ENCODE measurements around the gene CSNK1G2.
"Not testable (repeated sequence)": the region's sequence is repeated elsewhere in the genome, so short reads cannot be mapped to it uniquely, and the experiment has no call there.

CSNK1G2 gene

DNA sequence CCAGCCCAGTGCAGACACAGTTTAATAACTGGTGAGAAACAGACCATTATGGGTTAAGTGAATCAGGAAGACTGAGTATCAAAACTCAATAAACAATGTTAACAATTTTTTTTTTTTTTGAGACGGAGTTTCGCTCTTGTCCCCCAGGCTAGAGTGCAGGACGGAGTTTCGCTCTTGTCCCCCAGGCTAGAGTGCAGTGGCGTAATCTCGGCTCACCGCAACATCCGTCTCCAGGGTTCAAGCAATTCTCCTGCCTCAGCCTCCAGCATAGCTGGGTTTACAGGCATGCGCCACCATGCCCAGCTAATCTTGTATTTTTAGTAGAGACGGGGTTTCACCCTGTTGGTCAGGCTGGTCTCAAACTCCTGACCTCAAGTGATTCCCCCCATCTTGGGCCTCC lies 47.5 kb downstream of the CSNK1G2 start:
- DNase-seq = not testable (repeated sequence)

DNA sequence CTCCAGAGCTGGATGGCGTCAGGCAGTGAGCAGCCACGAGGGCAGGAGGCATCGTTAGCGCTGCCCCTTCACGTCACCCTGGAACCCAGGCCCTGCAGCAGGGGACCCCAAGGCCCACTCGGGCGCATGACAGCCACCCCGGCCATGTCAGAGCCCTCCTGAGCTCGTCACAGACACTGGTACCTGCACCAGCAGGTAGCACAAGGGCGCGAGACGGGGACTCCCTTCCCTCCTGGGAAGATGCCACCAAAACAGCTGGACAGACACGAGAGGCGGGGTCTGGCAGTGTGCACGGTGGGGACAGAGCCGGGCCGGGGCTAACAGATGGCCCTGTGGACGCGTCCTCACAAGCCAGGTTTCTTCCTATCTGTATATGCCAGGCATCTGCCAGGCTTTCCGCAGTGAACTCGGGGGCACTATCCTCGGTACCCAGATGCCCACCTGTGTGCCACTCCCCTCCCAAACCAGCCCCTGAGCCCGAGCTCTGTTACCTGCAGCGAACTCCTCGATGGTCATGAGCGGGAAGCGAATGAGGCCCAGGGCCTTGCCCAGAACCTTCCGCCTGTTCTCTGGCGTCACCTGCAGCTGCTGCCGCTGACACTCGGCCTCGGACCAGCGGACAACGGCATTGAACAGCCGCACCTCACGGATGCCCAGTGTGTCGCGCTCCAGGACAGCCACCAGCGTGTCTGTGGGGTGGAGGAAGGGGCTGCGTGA lies 48.7 kb downstream of the CSNK1G2 start:
- no peak for DNase-seq

DNA sequence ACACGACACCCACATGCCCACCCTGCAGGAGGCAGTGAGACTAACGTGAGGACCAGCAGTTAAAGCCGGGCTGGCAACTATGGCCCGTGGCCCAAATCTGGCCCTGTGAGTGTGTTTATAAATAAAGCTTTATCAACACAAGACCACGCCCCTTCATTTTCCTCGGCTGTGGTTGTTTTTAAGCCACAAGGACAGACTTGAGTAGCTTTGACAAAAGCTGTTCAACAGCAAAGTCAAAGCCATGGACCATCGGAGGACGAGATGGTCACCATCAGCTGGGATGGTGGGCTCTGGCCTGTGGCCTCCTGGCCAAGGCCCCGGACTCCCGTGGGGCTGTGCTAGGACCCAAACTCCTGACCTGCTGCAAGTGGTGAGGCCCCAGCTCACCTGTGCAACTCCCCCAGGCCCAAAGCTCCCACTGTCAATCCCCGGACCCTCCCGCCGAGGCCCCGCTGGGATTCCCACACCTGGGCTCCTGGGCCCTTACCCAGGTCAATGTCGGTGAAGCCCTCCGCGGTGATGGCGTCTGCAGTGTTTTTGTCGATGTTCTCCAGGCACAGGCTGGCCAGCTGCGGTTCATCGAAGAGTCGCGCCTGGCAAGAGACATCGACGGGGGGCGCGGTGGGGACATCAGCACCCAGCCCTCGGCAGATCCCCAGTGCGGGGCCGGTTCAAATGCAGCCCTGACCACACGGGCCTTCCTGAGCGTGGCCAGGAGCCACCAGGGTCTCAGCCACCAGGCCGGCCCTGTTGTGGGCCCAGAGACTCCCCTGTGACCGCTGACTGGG lies 49.5 kb downstream of the CSNK1G2 start:
- DNase-seq = no peak

DNA sequence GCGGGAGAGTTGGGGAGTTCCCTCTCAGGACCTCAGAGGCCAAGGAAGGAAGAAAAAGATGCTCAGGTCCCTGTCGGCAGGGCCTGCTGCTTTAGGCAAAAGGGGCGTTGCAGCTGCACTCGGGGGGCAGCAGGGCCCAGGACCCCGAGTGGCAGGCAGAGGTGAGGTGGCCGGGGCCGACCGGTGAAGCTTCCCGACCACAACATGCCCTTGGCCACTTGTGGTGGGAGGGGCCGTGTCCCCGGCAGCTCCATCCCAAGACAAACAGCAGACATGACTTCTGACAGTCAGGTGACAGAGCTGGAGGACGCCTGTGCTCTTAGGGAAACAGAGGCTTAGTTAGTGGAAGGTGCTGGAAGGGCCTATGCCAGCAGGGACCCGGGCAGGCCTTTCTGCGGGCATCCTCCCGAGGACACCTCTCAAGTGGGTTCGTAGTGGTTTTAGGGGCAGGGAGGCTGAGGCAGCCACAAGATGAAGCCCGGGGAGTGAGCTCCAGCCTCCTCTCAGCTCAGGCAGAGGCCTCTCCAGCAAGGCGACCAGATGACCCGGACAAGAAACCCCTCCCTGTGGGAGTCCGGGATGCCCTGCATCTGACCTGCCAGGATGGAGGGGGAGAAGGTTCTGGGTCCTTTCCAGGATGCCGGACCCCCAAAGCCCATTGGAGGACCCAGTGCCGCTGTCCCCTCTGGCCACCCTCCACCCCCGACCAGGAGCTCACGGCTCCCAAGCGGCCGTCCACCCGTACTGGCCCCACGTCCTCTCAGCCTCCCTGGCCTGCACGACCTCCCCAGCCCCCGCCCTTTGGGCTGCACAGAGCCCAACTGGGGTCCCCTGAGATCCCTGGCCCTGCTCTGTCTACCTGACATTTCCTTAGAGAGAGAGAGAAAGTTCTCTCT lies 50.3 kb downstream of the CSNK1G2 start:
- DNase-seq = no peak

DNA sequence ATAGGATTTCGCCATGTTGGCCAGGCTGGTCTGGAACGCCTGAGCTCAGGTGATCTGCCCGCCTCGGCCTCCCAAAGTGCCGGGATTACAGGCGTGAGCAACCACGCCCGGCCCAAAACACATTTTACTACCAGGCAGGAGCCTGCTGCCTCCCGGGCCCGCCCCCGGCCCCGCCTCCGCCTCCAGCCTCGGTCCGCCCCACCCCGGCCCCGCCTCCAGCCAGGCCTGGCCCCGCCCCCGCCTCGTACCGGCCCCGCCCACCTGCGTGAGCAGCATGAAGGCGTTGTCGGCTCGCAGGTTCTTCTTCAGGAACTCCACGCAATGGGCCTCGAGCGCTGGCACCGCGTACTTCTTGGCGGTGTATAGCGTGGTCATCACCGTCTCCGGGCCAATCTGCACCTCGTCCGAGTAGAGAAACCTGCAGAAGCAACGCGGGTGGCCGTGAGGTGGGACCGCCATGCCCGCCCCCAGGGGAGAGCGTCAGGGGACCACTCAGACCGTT lies 51.8 kb downstream of the CSNK1G2 start:
- no peak for DNase-seq

DNA sequence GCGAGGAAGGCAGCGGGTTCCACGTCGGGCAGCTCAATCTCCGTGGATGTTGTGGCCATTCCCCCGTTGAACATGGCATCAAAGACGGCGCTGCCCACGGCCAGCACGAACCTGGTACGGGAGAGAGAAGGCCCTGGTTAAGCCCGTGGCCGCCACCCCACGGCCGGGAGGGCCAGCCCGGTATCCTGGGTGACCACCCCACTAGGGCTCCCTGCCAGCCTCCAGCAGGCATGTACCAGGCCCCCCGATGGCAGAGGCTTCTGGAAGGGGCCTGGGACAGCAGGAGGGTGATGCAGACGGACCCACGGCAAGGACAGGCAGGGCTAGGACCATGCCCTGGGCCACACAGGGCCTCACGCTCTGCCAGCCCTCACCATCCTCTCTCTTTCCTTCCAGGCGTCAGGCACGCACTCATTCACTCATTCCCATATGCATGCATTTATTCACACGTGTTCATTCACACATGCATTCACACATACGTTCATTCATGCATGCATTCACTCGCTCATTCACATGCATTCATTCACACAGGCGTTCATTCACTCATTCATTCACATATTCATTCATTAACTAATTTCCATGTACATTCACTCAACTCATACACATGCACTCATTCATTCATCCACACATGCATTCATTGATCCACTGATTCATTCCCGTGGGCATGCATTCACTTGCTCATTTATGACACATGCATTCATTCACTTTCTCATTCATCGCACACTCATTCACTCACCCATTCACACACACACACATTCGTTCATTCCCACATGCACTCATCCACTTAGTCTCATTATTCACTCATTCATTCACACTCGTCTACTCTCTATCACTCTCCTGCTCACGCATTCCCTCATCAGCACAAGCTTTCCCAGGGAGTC lies 56.6 kb downstream of the CSNK1G2 start:
- no peak for DNase-seq

DNA sequence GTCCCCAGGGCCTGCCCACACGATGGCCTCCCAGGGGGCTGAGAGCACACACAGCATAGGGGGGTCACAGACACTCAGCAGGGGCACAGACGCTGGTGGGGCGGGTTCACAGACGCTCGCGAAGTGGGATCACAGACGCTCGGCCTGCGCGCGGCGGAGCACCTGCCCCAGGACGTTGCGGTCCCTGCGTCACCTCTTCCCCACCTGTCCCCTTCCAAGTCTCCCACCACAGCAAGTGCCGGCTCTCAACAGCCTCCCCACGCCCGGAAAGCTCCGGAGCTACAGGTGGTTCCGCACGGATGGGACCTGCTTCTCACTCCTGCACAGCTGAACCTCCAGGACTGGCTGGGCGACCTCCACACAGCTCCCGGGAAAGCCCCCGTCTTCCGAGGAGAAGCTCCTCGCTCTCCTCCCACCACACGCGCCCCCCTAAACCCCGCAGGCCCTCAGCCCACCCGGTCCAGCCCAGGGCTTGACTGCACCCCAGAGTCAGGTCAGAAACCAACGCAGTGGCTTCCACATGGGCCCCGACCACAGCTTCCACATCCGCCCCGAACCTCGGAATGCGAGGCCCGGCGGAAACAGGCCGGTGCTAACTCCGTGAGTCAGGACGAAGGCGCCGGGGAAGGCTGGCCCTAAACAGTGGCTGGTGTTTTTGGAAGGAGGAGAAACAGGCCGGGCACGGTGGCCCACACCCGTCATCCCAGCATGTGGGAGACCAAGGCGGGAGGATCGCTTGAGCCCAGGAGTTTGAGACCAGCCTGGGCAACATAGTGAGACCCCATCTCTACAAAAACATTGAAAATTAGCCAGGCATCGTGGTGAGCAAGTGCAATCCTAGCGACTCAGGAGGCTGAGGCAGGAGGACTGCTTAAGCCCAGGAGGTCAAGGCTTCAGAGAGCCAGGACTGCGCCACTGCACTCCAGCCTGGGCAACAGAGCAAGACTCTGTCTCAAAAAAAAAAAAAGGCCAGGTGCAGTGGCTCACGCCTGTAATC lies 58.0 kb downstream of the CSNK1G2 start:
- no peak for DNase-seq

DNA sequence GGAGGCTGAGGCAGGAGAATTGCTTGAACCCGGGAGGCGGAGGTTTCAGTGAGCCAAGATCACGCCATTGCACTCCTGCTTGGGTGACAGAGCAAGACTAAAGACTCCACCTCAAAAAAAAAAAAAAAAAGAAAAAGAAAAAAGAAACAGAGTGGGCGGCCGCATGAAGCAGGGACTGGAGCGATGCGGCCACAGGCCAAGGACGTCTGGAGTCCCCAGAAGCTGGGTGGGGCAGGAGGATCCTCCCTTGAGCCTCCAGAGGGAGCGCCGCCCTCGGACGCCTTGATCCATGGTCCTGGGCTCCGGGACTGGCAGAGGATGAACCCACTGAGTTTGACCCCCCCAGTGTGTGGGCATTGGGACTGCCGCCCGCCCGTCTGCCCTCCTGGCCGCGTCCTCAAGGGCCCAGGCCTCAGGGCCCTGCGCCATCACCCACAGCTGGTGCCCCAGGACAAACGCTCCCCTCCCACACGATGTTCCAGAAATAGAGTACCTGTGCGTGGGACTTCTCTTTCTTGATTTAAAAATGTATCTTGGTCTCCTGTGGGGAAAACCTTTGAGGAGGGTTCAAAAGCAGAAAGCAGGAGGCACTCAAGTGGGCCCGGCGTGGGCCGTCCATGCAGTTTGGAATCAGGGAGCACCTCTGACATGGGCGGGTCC lies 59.0 kb downstream of the CSNK1G2 start:
- DNase-seq = peak in 1 of 14 donors; percentile 53

DNA sequence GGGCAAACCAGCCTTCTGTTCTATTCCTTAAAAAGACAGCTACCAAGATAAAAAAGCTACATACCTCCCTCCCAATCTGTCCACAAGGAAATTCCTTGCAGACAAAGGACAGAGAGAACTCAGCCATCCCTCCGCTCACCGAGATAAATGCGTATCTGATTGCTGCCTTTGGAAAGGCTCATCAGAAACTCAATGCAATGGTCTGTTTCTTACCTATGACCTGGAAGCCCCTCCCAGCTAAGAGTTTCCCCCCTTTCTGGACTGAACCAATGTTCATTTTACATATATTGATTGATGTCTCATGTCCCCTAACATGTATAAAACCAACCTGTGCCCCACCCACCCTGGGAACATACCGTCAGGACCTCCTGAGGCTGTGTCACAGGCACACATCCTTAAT lies 62.9 kb downstream of the CSNK1G2 start:
- DNase-seq = no peak

DNA sequence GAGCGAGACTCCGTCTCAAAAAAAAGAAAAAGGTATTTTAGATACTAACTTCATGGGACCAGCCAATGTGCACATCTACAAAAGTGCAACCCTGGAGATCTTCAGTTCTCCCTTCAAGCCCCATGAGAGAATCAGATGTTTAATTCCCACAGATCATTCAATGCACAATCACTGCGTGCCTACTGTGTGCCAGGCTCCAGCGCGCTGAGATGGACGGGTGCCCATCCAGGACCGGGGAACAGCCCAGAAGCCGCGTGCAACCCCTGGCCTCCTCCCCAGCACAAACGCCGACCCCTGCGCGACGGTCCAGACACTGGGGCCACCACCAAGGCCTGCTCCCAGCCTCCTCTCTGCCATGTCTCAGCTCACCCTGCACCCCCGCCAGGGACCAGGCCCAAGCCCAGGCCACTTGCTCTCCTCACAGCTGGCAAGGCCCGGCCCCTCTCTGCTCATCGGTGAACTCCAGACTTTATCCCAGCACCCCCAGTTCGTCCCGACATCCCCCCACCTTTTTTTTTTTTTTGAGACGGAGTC lies 69.2 kb downstream of the CSNK1G2 start:
- no peak for DNase-seq

DNA sequence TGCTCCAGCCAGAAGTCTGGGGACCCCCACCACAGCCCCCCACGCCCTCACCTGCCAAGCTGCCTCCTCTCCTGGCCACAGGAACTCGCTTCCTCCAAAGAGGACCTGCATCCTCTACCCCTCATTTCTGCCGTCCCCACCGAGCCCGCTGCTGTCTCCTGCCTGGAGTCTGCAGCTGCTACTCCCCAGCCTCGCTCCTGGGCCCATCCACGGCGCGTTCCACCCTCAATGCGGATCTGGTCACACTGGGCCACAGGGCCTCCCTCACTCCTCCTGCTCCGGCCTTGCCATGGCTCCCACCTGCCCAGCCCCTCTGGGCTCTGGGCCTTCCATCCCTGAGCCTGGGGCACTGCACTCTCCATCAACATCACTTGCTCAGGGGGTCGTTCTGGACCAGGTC lies 70.2 kb downstream of the CSNK1G2 start:
- DNase-seq = no peak

DNA sequence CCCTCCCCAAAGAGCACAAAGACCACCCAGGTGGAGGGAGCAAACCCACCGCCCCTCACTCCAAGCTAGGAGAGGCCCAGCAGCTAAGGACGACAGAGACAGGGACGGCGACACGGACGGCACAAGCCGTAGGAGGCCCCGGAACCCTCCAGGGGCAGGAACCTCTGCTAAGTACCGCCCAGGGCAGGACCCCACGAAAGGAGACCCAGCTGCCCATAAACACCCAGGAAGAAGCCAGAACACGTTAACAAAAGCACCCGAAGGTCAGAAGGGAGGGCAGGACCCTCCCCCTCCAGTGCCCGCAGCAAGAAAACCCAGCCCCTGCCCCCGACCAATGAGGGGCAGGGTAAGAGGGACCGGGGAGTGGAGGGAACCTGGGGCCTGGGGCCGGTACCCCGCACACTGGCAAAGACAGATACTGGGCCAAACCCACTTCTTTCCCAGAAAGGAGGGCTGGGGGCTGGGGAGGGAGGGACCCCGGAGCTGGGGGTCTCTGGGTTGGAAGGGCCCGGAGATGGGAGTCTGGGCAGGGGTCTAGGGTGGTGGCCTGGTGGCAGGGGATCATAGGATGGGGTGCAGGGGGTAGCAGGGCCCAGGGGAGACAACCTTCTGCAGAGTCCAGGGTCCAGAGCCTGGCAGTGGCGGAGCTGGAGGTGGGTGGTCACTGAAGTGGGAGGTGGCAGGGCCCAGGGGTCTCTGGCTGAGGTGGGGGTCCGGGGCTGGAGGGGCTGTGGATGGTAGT lies 72.1 kb downstream of the CSNK1G2 start:
- DNase-seq = no peak

DNA sequence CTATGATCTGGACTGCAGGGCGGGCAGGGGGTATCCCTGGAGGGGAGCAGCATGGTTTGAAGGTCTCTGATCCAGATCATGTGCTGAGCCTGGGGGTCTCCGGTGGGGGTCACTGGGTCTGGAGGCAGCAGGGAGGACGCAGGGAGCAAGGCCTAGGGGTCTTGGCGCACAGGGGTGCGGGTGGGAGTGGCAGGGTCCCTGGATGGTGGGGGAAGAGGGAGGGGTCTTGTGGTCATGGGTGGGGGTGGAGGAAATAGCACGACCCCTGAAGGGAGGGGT lies 72.7 kb downstream of the CSNK1G2 start:
- DNase-seq = no peak

DNA sequence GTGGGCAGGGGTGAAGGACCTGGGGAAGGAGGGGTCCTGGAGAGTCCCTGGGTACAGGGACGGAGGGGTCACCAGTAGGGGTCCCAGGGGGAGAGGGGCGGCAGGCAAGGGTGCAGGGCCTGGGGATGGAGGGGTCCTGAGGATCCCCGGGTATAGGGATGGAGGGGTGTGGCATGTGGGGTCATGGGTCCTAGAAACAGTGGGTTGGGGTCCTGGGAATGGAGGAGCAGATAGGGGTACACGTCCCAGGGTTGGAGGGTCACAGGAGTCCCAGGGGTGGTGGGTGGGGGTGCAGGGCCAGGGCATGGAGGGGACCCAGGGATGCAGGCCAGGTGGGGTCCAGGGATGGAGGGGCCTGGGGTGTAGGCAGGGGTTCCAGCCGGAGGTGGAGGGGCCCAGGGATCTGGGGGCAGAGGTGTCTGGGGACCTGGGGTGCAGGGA lies 73.2 kb downstream of the CSNK1G2 start:
- no peak for DNase-seq

DNA sequence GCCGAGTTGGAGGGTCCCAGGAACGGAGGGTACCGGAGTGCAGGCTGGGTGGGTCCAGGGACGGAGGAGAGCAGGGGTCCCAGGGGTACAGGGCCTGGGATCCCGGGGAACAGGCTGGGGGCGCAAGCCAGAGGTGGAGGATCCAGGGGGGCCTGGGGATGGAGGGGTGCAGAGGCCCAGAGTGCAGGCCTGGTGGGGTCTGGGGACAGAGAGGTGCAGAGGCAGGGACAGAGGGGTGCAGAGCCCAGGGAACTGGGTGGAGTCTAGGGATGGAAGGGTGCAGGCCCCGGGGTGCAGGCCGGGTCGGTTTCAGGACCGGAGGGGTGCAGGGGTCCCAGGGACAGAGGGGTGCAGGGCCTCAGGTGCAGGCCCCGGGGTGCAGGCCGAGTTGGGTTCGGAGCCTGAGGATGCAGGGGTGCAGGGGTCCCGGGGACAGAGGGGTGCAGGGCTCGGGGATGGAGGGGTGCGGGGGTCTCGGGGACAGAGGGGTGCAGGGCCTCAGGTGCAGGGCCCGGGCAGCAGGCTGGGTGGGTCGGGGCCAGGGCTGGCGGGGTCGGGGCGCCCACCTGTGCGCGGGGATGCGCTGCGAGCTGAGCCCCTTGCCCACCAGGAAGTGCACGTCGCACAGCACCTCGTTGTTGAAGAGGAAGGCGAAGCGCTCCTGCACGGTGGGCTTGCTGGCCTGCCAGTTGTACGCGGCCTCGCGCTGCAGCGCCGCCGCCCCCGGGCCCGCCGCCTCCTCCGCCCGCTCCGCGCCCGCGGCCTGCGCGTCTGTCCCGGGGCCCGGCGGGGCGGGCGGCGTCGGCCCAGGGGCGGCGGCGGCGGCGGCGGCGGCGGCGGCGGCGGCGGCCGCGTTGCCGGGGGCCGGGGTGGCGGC lies 74.0 kb downstream of the CSNK1G2 start:
- DNase-seq = no peak

DNA sequence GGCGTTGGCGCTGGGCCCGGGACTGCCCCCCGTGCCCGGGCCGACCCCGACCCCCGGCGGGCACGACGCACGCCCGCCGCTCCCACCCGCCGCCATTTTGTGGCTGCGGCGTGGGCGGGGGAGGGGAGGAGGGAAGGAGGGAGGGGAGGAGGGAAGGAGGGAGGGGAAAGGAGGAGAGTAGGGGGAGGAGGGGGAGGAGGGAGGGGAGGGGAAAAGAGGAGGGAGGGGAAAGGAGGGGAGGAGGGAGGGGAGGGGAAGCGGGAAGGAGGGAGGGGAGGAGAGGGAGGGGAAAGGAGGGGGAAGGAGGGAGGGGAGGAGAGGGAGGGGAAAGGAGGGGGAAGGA lies 74.6 kb downstream of the CSNK1G2 start, which contains the start of gene BTBD2:
Gene BTBD2 (minus strand): TSS at position 107 of the 343 bp plus-strand sequence. CDS start 11 bp downstream, at position 96.
- DNase-seq = peak in 10 of 14 donors; percentile 3 to 78 (median 29)

DNA sequence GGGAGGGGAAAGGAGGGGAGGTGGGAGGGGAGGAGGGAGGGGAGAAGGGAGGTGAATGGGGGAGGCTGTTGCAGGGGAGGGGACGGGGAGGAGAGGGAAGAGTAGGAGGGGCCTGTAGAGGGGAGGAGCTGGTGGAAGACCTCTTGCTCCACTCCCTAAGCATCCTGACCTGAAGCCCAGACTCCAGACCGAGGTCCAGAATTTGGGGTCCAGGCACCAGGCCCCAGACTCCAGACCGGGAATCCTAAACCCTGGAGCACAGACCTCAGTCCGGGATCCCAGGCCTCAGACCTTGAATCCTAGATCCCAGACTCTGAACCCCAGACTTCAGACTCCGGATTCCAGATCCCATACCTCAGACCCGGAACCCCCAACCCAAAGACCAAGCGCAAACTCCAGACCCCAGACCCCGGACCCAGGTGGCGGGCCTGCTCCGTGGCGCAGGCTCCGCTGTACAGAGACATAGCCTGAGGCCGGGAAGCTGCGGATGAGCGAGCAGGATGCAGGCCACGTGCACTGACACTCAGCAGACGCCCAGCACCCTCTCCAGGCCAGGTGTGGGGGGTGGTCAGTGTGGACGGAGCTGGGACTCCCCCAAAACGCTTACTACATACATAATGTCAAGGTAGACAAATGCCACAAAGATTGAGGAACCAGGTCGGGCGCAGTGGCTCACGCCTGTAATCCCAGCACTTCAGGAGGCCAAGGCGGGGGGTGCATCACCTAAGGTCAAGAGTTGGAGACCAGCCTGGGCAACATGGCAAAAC lies 75.3 kb downstream of the CSNK1G2 start:
- peak in 9 of 14 donors; percentile 10 to 85 (median 50) for DNase-seq
